ENCODE measurements around the gene CREBRF.

GRCh38 chr5:173039964-173040363 is 16.2 kb upstream of the CREBRF start:
- TF ChIP-seq SUZ12 (IDR thresholded peaks at IDR 0.05; ENCODE audit: extremely low read depth, insufficient read depth, insufficient read length) (no peak), YY1 (IDR thresholded peaks at IDR 0.05; ENCODE audit: insufficient read depth, insufficient read length) (no peak), ZNF274 (IDR thresholded peaks at IDR 0.05; ENCODE audit: low read depth, low read length) (no peak)
